Hindlimb muscle (tissue), 1 donor: ENCODE data around the gene STYXL2. TPM values are rescaled to one million over a fixed set of nuclear protein-coding genes. Genes with fewer than 3 reads are reported as not detected.

Experiments used
- DNase-seq: peaks from one replicate; pipeline ENCODE4 v3.0.0-alpha.2; 2013
- polyA plus RNA-seq: library from polyadenylated mRNA; unstranded; fragments of 120-200 nt; gene quantifications from one replicate; pipeline ENCODE4 v1.2.1, GENCODE V29; 2013; ENCODE audit not compliant: insufficient read length

The STYXL2 gene
- polyA plus RNA-seq, 1 donor = 138 TPM

DNA sequence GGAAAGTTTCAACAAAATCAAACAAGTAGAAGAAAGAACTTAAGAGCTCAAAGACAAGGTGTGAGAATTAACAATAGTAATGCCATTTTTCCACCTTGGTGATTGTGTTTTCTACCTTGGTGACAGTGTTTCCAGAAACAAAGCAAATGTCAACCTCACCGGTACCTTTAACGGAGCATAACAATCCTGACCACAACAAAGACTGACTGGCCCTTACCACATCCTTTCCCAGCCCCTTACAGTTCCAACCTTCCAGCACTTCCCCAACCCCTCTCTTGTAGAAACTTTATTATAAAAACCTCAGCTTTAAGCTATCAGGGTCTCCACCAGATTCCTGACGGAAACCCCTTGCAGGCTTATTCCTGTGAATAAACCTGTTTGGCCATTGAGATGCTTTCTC is 16.7 kb downstream of the STYXL2 start:
- no peak for DNase-seq

DNA sequence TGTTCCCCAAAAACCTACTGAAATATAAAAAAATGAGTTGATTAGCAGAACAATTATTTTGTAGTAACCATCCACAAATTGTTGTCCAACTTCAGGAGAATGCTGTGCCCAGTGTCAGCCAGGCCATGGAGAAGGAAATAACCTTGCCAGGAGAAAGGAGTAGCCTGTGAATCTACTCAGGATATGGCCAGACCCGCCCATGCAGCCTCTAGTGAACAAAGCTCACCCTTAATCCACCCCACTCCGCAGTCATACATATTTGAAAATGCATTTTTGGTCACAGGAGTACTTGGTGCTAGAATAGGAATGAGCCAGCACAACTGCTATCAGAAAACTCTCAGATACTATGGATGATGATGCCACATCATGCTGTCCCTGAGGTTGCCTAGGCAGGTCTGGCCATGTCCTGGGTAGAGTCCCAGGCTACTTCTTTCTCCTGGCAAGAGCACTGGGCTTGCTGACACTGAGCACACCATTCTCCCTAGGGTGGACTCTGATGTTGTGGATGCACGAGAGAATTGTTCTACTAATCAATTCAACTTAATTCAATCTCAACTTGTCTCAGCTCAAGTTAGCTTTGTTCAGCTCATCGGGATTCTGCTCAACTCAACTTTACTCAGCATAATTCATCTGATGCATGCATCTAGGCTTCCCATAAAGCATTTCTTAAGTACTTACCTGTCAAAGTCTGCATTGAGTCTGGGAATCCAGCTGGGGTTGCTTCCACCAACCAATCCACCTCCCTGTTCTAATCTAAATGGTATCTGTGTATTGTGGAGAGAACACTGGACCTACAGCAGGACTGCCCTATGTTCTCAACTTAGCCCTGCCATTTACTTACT is 18.2 kb downstream of the STYXL2 start:
- no peak for DNase-seq

- DNase-seq = no peak
Observed at GRCh38 chr1:167114725-167115124, 20.9 kb downstream of the STYXL2 start.

GRCh38 chr1:167115655-167116054 is 21.8 kb downstream of the STYXL2 start:
- DNase-seq = no peak

GRCh38 chr1:167116174-167116573 is 22.3 kb downstream of the STYXL2 start:
- DNase-seq = no peak

DNA sequence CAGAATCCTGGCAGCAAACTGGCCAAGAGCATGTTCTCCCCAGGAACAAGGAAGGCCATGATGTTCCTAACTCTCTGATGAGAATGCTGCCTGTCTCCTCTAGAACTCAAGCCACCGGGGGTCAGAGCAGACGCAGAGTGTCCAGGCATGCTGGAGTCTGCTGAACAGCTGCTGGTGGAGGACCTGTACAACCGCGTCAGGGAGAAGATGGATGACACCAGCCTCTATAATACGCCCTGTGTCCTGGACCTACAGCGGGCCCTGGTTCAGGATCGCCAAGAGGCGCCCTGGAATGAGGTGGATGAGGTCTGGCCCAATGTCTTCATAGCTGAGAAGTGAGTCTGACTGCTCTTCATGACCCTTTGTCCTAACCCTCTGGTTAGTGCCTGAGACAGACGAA is 23.4 kb downstream of the STYXL2 start:
- no peak for DNase-seq

- DNase-seq = no peak
Observed at GRCh38 chr1:167118188-167118587, 24.3 kb downstream of the STYXL2 start.

DNA sequence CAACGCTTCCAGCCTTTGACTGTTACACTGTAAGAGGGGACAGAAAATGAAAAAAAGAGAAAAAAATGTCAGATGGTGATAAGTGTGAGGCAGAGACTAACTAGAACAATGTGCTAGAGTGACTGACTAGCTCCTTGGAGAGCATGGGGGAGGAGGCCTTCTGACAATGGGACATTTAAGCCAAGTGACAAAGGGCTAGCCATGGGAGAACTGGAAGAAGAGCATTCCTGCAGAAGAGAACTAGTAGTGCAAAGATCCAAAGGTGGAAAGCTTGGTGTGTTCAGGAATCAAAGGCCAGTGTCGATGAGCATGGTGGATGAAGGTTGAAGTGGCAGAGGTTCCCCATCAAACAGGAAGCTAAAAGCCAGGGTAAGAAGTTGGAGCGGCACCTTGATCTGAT is 25.8 kb downstream of the STYXL2 start:
- DNase-seq = no peak

DNA sequence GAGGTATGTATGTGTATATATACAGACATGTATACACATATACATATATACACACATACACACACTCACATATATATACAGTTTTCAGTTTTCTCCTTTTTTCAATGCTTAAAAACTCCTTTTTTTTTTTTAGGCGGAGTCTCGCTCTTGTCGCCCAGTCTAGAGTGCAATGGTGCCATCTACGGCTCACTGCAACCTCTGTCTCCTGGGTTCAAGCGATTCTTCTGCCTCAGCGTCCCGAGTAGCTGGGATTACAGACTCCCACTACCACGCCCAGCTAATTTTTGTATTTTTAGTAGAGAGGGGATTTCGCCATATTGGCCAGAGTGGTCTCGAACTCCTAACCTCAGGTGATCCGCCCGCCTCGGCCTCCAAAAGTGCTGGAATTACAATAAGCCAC is 27.0 kb downstream of the STYXL2 start:
- DNase-seq = no peak

DNA sequence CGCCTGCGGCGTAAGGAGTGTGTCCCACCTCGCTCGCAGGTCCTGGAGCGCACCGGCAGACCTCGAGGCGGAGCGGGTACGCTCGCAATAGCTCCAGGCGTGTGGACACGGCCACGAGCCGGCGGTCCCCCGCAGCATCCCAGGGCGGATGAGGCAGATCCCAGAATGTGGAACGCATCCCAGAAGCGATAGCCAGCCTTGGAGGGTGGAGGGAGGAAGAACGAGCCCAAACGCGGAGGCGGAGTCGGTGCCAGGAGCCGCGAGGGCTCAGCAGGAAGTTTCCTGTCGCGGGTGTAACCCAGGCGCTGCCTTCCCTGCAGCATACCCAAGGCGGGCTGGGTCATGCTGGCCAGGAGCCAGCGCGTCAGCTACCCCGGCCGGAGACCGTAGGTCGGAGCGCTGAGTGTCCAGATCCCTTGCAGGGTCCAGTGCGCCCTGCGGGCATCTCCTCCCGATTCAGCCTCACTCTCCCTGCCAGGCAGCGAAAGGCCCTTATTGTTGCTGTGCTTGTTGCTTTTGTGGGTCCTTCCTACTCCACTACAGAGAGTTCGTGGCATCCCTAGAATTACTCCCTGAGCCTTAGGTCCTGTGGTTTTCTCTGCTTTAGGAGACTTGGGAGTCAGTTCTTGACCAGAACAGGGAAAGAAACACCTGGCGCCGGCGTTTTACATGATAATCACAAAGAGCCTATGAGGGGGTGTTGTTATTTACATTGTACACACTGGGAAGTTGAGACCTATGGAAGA is 27.7 kb downstream of the STYXL2 start:
- DNase-seq = peak; percentile 21

DNA sequence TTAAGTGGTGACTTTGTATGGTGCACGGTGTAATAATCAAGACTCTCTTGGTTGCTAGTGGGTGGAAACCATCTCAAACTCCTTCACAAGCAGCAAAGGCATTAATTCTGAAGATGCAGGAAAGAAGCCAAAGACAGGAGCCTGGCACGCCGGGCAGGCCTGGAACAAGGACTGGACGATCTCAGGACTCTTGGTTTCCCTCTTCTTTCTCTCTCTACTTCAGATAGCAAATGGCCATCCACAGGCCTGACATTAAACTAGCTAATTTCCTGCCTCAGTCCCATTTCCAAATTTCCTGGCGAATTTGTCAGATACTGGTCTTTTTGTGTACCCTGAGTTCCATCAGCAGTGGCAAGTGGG is 28.2 kb downstream of the STYXL2 start:
- no peak for DNase-seq

DNA sequence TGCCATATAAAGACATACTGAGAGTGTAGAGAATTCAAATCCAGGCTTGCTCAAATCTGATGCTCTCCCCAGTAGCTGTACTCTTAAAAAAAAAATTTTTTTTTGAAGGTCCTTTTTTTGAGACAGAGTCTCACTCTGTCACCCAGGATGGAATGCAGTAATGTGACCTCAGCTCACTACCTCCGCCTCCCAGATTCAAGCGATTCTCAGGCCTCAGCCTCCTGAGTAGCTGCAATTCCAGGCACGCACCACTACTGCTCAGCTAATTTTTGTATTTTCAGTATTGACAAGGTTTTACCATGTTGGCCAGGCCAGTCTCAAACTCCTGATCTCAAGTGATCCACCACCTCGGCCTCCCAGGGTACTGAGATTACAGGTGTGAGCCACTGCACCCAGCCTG is 28.7 kb downstream of the STYXL2 start:
- DNase-seq = no peak

GRCh38 chr1:167126317-167126716 is 32.4 kb downstream of the STYXL2 start:
- DNase-seq = no peak

GRCh38 chr1:167126811-167127210 is 32.9 kb downstream of the STYXL2 start:
- no peak for DNase-seq

- no peak for DNase-seq
Observed at GRCh38 chr1:167127236-167127635, 33.4 kb downstream of the STYXL2 start.

DNA sequence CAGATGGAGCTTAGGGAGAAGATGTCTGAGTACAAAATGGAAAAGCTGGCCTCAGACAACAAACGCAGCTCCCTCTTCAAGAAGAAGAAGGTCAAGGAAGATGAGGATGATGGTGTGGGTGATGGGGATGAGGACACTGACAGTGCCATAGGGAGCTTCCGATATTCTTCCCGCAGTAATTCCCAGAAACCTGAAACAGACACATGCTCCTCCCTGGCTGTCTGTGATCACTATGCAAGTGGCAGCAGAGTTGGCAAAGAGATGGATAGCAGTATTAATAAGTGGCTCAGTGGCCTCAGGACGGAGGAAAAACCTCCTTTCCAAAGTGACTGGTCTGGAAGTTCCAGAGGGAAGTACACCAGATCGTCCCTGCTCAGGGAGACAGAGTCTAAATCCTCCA is 33.8 kb downstream of the STYXL2 start:
- DNase-seq = no peak

GRCh38 chr1:167128261-167129227 is 34.7 kb downstream of the STYXL2 start:
- DNase-seq = no peak

GRCh38 chr1:167130829-167131510 is 37.1 kb downstream of the STYXL2 start:
- no peak for DNase-seq

GRCh38 chr1:167132301-167133010 is 38.6 kb downstream of the STYXL2 start:
- no peak for DNase-seq

- DNase-seq = no peak
Observed at GRCh38 chr1:167135281-167135840, 41.5 kb downstream of the STYXL2 start.

DNA sequence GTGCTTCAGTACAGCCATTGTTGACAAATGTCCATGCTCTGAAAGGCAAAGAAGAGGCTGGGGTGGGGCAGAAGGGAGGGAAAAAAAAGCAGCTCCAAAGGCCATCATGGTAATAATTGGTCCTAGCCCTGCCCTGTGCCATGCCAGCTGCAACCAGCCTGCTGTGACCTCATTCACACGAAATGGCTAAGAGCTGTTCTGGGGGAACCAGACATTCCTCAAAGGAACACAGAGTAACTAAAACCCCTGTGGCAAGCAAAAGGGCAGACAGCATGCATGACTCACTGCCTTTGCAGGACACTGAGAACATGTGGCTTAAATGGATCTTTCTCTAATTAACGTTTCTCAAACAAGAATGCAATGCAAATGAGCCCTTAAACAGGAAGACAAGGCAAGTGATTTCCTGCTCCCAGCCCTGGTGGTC is 42.3 kb downstream of the STYXL2 start:
- no peak for DNase-seq
